Measurements from ENCODE around the gene TMEM131L. TPM values are rescaled to one million over a fixed set of nuclear protein-coding genes. Genes with fewer than 3 reads are reported as not detected.
"Not testable (repeated sequence)": the region's sequence is repeated elsewhere in the genome, so short reads cannot be mapped to it uniquely, and the experiment has no call there.

Gene TMEM131L
- total RNA-seq, 3 donors from 2014 or later = 37.7 to 44.0 (median 41.7) TPM

GRCh38 chr4:153497988-153498967, 32.1 kb downstream of the TMEM131L start:
- DNase-seq (no peak), ATAC-seq (peak in 1 of 2 donors; percentile 18)
- H3K4me1 Mint-ChIP-seq (ENCODE audit: low read depth) = peaks cover 94% of the 10 kb centered on the region
- peaks cover 14% of the 10 kb centered on the region for H3K36me3 Mint-ChIP-seq (ENCODE audit: insufficient read depth)
- no peaks in the 10 kb centered on the region for H3K27me3 Mint-ChIP-seq (ENCODE audit: low read depth)
- H3K4me3 Mint-ChIP-seq = peak overlapping the region; percentile 67
- H3K9me3 Mint-ChIP-seq = no peaks in the 10 kb centered on the region

GRCh38 chr4:153499005-153499404, 32.8 kb downstream of the TMEM131L start:
- Mint-ChIP-seq H3K9me3 (no peaks in the 10 kb centered on the region), H3K27me3 (ENCODE audit: low read depth) (no peaks in the 10 kb centered on the region), H3K36me3 (ENCODE audit: insufficient read depth) (peaks cover 11% of the 10 kb centered on the region), H3K4me3 (peak overlapping the region; percentile 20), H3K4me1 (ENCODE audit: low read depth) (peaks cover 93% of the 10 kb centered on the region)
- ATAC-seq = no peak
- DNase-seq = no peak

- no peaks in the 10 kb centered on the region for H3K27me3 Mint-ChIP-seq (ENCODE audit: low read depth)
- H3K36me3 Mint-ChIP-seq (ENCODE audit: insufficient read depth) = peaks cover 16% of the 10 kb centered on the region
Measured at GRCh38 chr4:153501578-153501977, 35.4 kb downstream of the TMEM131L start.

GRCh38 chr4:153502584-153502983, 36.4 kb downstream of the TMEM131L start:
- peak overlapping the region; percentile 22 for H3K4me3 Mint-ChIP-seq
- H3K36me3 Mint-ChIP-seq (ENCODE audit: insufficient read depth) = peaks cover 25% of the 10 kb centered on the region
- ATAC-seq (peak; percentile 36 to 39), DNase-seq (no peak)
- peaks cover 84% of the 10 kb centered on the region for H3K4me1 Mint-ChIP-seq (ENCODE audit: low read depth)
- no peaks in the 10 kb centered on the region for H3K27me3 Mint-ChIP-seq (ENCODE audit: low read depth)
- no peaks in the 10 kb centered on the region for H3K9me3 Mint-ChIP-seq

More at GRCh38 chr4:153501578-153501977, 35.4 kb downstream of the TMEM131L start:
- no peak for DNase-seq
- Mint-ChIP-seq H3K4me3 (no peak overlapping the region), H3K9me3 (no peaks in the 10 kb centered on the region), H3K4me1 (ENCODE audit: low read depth) (peaks cover 85% of the 10 kb centered on the region)
- ATAC-seq = no peak

GRCh38 chr4:153506341-153507309, 40.5 kb downstream of the TMEM131L start:
- H3K36me3 Mint-ChIP-seq (ENCODE audit: insufficient read depth) = peaks cover 45% of the 10 kb centered on the region
- H3K9me3 Mint-ChIP-seq = no peaks in the 10 kb centered on the region
- H3K4me3 Mint-ChIP-seq = no peak overlapping the region
- H3K27me3 Mint-ChIP-seq (ENCODE audit: low read depth) = no peaks in the 10 kb centered on the region
- ATAC-seq (no peak), DNase-seq (no peak)
- peaks cover 60% of the 10 kb centered on the region for H3K4me1 Mint-ChIP-seq (ENCODE audit: low read depth)

GRCh38 chr4:153507310-153508073, 41.3 kb downstream of the TMEM131L start:
- Mint-ChIP-seq H3K4me3 (no peak overlapping the region), H3K4me1 (ENCODE audit: low read depth) (peaks cover 60% of the 10 kb centered on the region), H3K27me3 (ENCODE audit: low read depth) (no peaks in the 10 kb centered on the region), H3K36me3 (ENCODE audit: insufficient read depth) (peaks cover 45% of the 10 kb centered on the region), H3K9me3 (no peaks in the 10 kb centered on the region)
- ATAC-seq (no peak), DNase-seq (no peak)

- not testable (repeated sequence) for H3K9me3 Mint-ChIP-seq; DNase-seq; ATAC-seq; H3K27me3 Mint-ChIP-seq (ENCODE audit: low read depth); H3K4me3 Mint-ChIP-seq
- H3K36me3 Mint-ChIP-seq (ENCODE audit: insufficient read depth) = peaks cover 45% of the 10 kb centered on the region
- peaks cover 64% of the 10 kb centered on the region for H3K4me1 Mint-ChIP-seq (ENCODE audit: low read depth)
Measured at GRCh38 chr4:153509212-153509611, 43.1 kb downstream of the TMEM131L start.

- no peak for ATAC-seq
- Mint-ChIP-seq H3K36me3 (ENCODE audit: insufficient read depth) (peaks cover 43% of the 10 kb centered on the region), H3K4me1 (ENCODE audit: low read depth) (peaks cover 65% of the 10 kb centered on the region)
Measured at GRCh38 chr4:153509724-153510123, 43.6 kb downstream of the TMEM131L start.

GRCh38 chr4:153510252-153511001, 44.3 kb downstream of the TMEM131L start:
- H3K4me1 Mint-ChIP-seq (ENCODE audit: low read depth) = peaks cover 67% of the 10 kb centered on the region

More at GRCh38 chr4:153509724-153510123, 43.6 kb downstream of the TMEM131L start:
- no peak for DNase-seq
- no peak overlapping the region for H3K4me3 Mint-ChIP-seq
- no peaks in the 10 kb centered on the region for H3K9me3 Mint-ChIP-seq
- no peaks in the 10 kb centered on the region for H3K27me3 Mint-ChIP-seq (ENCODE audit: low read depth)

GRCh38 chr4:153511104-153511503, 44.9 kb downstream of the TMEM131L start:
- H3K4me1 Mint-ChIP-seq (ENCODE audit: low read depth) = peaks cover 64% of the 10 kb centered on the region
- peaks cover 35% of the 10 kb centered on the region for H3K36me3 Mint-ChIP-seq (ENCODE audit: insufficient read depth)
- H3K9me3 Mint-ChIP-seq = no peaks in the 10 kb centered on the region
- DNase-seq (no peak), ATAC-seq (no peak)
- no peaks in the 10 kb centered on the region for H3K27me3 Mint-ChIP-seq (ENCODE audit: low read depth)
- H3K4me3 Mint-ChIP-seq = no peak overlapping the region

More at GRCh38 chr4:153510252-153511001, 44.3 kb downstream of the TMEM131L start:
- Mint-ChIP-seq H3K27me3 (ENCODE audit: low read depth) (no peaks in the 10 kb centered on the region), H3K36me3 (ENCODE audit: insufficient read depth) (peaks cover 40% of the 10 kb centered on the region), H3K9me3 (no peaks in the 10 kb centered on the region), H3K4me3 (no peak overlapping the region)
- DNase-seq = no peak
- ATAC-seq = no peak

- no peak for ATAC-seq
- Mint-ChIP-seq H3K4me3 (no peak overlapping the region), H3K27me3 (ENCODE audit: low read depth) (no peaks in the 10 kb centered on the region), H3K9me3 (no peaks in the 10 kb centered on the region), H3K4me1 (ENCODE audit: low read depth) (peaks cover 58% of the 10 kb centered on the region), H3K36me3 (ENCODE audit: insufficient read depth) (peaks cover 29% of the 10 kb centered on the region)
- no peak for DNase-seq
Measured at GRCh38 chr4:153512162-153512852, 46.1 kb downstream of the TMEM131L start.

GRCh38 chr4:153512952-153513500, 46.9 kb downstream of the TMEM131L start:
- Mint-ChIP-seq H3K4me1 (ENCODE audit: low read depth) (peaks cover 58% of the 10 kb centered on the region), H3K9me3 (no peaks in the 10 kb centered on the region), H3K4me3 (no peak overlapping the region), H3K36me3 (ENCODE audit: insufficient read depth) (peaks cover 23% of the 10 kb centered on the region), H3K27me3 (ENCODE audit: low read depth) (no peaks in the 10 kb centered on the region)
- no peak for DNase-seq
- no peak for ATAC-seq

All from activated T-cell treated with anti-CD3 and anti-CD28 coated beads, Interleukin-2, amount 50 U/mL, for 4 hours (primary cell).